Measurements from ENCODE around the gene PPP1R7. TPM values are rescaled to one million over a fixed set of nuclear protein-coding genes. Genes with fewer than 3 reads are reported as not detected.
A peak's percentile ranks its signal among the peaks of the same experiment; 100 is the strongest.

The PPP1R7 gene
- total RNA-seq, 2 experiments from 2014 or later = 36.4 to 38.2 TPM

GRCh38 chr2:241148239-241148638, 2.0 kb upstream of the PPP1R7 start:
- Mint-ChIP-seq H3K27ac (peak overlapping the region; percentile 87), H3K27me3 (no peaks in the 10 kb centered on the region), H3K4me3 (peak overlapping the region; percentile 97), H3K36me3 (ENCODE audit: low read depth) (peaks cover 33% of the 10 kb centered on the region), H3K9me3 (no peaks in the 10 kb centered on the region), H3K4me1 (ENCODE audit: low read depth) (peaks cover 39% of the 10 kb centered on the region)
- Histone ChIP-seq H3K27ac (ENCODE audit: low read depth in 1 of 2, low read length in 2 of 2) (no peak overlapping the region), H3K9me3 (ENCODE audit: control insufficient read depth in 1 of 2, insufficient read depth in 1 of 2, low read length in 2 of 2) (no peaks in the 10 kb centered on the region), H3K36me3 (ENCODE audit: insufficient read depth, low read length) (peaks cover 4% of the 10 kb centered on the region), H3K4me3 (ENCODE audit: low read length) (peak overlapping the region; percentile 93), H3K27me3 (ENCODE audit: control insufficient read depth in 1 of 2, insufficient read depth in 2 of 2, low read length in 2 of 2) (no peaks in the 10 kb centered on the region), H3K4me1 (ENCODE audit: insufficient read depth, low read length) (peaks cover 36% of the 10 kb centered on the region)
- CTCF ChIA-PET = interaction anchor here (6.9 kb wide), 1 partner anchor 70 kb away, joined by 66 read pairs; no protein-coding TSS in a partner anchor
- no peak for TF ChIP-seq CTCF (IDR thresholded peaks at IDR 0.05)
- no peak for DNase-seq
- ATAC-seq (ENCODE audit: poor library complexity) = no peak
- intact Hi-C loops (cut with DNase I, micrococcal nuclease) = loop anchor here in 1 of 2 experiments (2.0 to 5.0 kb wide), 2 partner anchors 45 to 561 kb away; partner anchors contain the start of genes CAPN10 and MTERF4
- POLR2A ChIA-PET = interaction anchor here (3.2 to 4.9 kb wide), 5 partner anchors 38 to 168 kb away, joined by 23 to 73 read pairs (median 40); partner anchors contain the start of genes HDLBP, MTERF4 and SEPTIN2

- Histone ChIP-seq H3K9me3 (ENCODE audit: control insufficient read depth in 1 of 2, insufficient read depth in 1 of 2, low read length in 2 of 2) (no peaks in the 10 kb centered on the region), H3K4me1 (ENCODE audit: insufficient read depth, low read length) (peaks cover 36% of the 10 kb centered on the region), H3K36me3 (ENCODE audit: insufficient read depth, low read length) (peaks cover 10% of the 10 kb centered on the region), H3K27me3 (ENCODE audit: control insufficient read depth in 1 of 2, insufficient read depth in 2 of 2, low read length in 2 of 2) (no peaks in the 10 kb centered on the region), H3K27ac (ENCODE audit: low read depth in 1 of 2, low read length in 2 of 2) (peak within 1 kb of the TSS; percentile 53 to 65), H3K4me3 (ENCODE audit: low read length) (peak within 1 kb of the TSS; percentile 93)
- H3K27ac Mint-ChIP-seq = peak within 1 kb of the TSS; percentile 89
- peak within 1 kb of the TSS; percentile 97 for H3K4me3 Mint-ChIP-seq
- no peaks in the 10 kb centered on the region for H3K27me3 Mint-ChIP-seq
- intact Hi-C loops (cut with DNase I, micrococcal nuclease) = loop anchor here in 1 of 2 experiments (2.0 to 5.0 kb wide), 2 partner anchors 46 to 562 kb away; partner anchors contain the start of genes CAPN10 and MTERF4
- ATAC-seq (ENCODE audit: poor library complexity) = peak; percentile 79
- POLR2A ChIA-PET = interaction anchor here (0.6 to 4.9 kb wide), 21 partner anchors 15 to 552 kb away, joined by 3 to 73 read pairs (median 4); partner anchors contain the start of genes HDLBP, ING5, MTERF4 and SEPTIN2
- H3K36me3 Mint-ChIP-seq (ENCODE audit: low read depth) = peaks cover 35% of the 10 kb centered on the region
- peaks cover 43% of the 10 kb centered on the region for H3K4me1 Mint-ChIP-seq (ENCODE audit: low read depth)
- no peak for TF ChIP-seq CTCF (IDR thresholded peaks at IDR 0.05)
- H3K9me3 Mint-ChIP-seq = no peaks in the 10 kb centered on the region
- peak; percentile 83 to 97 (median 90) for DNase-seq
- CTCF ChIA-PET = interaction anchor here (2.0 to 6.9 kb wide), 4 partner anchors 54 to 235 kb away, joined by 8 to 66 read pairs (median 12); no protein-coding TSS in a partner anchor
Measured at GRCh38 chr2:241148891-241149674, 1.2 kb upstream of the PPP1R7 start, which contains the start of gene PASK. Gene PASK, minus strand, starts transcription at chr2:241149472. Its CDS starts 6,440 bp downstream, at chr2:241143032.

GRCh38 chr2:241149675-241149924, 667 bp upstream of the PPP1R7 start:
- Histone ChIP-seq H3K4me1 (ENCODE audit: insufficient read depth, low read length) (peaks cover 36% of the 10 kb centered on the region), H3K27ac (ENCODE audit: low read depth in 1 of 2, low read length in 2 of 2) (peak overlapping the region; percentile 53 to 65), H3K27me3 (ENCODE audit: control insufficient read depth in 1 of 2, insufficient read depth in 2 of 2, low read length in 2 of 2) (no peaks in the 10 kb centered on the region), H3K36me3 (ENCODE audit: insufficient read depth, low read length) (peaks cover 8% of the 10 kb centered on the region), H3K9me3 (ENCODE audit: control insufficient read depth in 1 of 2, insufficient read depth in 1 of 2, low read length in 2 of 2) (no peaks in the 10 kb centered on the region), H3K4me3 (ENCODE audit: low read length) (peak overlapping the region; percentile 93)
- no peaks in the 10 kb centered on the region for H3K27me3 Mint-ChIP-seq
- DNase-seq (peak in 1 of 14 experiments; percentile 1), ATAC-seq (ENCODE audit: poor library complexity) (no peak)
- peaks cover 34% of the 10 kb centered on the region for H3K36me3 Mint-ChIP-seq (ENCODE audit: low read depth)
- peak overlapping the region; percentile 97 for H3K4me3 Mint-ChIP-seq
- peak overlapping the region; percentile 89 for H3K27ac Mint-ChIP-seq
- H3K9me3 Mint-ChIP-seq = no peaks in the 10 kb centered on the region
- TF ChIP-seq CTCF (IDR thresholded peaks at IDR 0.05) = no peak
- H3K4me1 Mint-ChIP-seq (ENCODE audit: low read depth) = peaks cover 43% of the 10 kb centered on the region
- ChIA-PET CTCF (interaction anchor here (1.8 to 6.9 kb wide), 5 partner anchors 36 to 235 kb away, joined by 5 to 66 read pairs (median 10); no protein-coding TSS in a partner anchor), POLR2A (interaction anchor here (0.8 to 4.9 kb wide), 20 partner anchors 15 to 552 kb away, joined by 3 to 73 read pairs (median 4); partner anchors contain the start of genes HDLBP, ING5, MTERF4 and SEPTIN2)
- intact Hi-C loops (cut with DNase I, micrococcal nuclease) = loop anchor here in 1 of 2 experiments (2.0 to 5.0 kb wide), 2 partner anchors 47 to 562 kb away; partner anchors contain the start of genes CAPN10 and MTERF4

Data from CD4-positive, alpha-beta T cell (primary cell).